ENCODE measurements around the gene GOLPH3. TPM values are rescaled to one million over a fixed set of nuclear protein-coding genes. Genes with fewer than 3 reads are reported as not detected.

GOLPH3 gene
- total and polyA plus RNA-seq, 2 experiments from 2014 or later: 68.5 to 96.1 TPM

DNA sequence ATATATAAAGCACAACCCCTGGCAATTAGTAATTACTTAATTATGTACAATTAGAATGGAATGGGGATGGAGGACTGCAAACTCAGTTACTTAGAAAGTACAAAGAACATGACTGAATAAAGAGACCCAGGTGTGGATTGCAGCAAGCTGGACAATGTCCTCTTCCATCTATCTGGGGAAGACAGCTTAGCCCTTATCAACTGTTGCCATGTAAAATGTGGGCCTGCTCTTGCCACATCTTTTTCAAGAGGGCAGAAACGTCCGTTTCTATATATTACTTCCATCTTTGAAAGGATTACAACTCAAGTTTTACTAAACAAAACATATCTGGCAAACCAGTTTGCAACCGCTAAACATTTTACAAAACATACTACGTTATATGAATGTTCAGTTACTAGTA is 26.2 kb downstream of the GOLPH3 start (continued):
- TF ChIP-seq, protein P1, sequence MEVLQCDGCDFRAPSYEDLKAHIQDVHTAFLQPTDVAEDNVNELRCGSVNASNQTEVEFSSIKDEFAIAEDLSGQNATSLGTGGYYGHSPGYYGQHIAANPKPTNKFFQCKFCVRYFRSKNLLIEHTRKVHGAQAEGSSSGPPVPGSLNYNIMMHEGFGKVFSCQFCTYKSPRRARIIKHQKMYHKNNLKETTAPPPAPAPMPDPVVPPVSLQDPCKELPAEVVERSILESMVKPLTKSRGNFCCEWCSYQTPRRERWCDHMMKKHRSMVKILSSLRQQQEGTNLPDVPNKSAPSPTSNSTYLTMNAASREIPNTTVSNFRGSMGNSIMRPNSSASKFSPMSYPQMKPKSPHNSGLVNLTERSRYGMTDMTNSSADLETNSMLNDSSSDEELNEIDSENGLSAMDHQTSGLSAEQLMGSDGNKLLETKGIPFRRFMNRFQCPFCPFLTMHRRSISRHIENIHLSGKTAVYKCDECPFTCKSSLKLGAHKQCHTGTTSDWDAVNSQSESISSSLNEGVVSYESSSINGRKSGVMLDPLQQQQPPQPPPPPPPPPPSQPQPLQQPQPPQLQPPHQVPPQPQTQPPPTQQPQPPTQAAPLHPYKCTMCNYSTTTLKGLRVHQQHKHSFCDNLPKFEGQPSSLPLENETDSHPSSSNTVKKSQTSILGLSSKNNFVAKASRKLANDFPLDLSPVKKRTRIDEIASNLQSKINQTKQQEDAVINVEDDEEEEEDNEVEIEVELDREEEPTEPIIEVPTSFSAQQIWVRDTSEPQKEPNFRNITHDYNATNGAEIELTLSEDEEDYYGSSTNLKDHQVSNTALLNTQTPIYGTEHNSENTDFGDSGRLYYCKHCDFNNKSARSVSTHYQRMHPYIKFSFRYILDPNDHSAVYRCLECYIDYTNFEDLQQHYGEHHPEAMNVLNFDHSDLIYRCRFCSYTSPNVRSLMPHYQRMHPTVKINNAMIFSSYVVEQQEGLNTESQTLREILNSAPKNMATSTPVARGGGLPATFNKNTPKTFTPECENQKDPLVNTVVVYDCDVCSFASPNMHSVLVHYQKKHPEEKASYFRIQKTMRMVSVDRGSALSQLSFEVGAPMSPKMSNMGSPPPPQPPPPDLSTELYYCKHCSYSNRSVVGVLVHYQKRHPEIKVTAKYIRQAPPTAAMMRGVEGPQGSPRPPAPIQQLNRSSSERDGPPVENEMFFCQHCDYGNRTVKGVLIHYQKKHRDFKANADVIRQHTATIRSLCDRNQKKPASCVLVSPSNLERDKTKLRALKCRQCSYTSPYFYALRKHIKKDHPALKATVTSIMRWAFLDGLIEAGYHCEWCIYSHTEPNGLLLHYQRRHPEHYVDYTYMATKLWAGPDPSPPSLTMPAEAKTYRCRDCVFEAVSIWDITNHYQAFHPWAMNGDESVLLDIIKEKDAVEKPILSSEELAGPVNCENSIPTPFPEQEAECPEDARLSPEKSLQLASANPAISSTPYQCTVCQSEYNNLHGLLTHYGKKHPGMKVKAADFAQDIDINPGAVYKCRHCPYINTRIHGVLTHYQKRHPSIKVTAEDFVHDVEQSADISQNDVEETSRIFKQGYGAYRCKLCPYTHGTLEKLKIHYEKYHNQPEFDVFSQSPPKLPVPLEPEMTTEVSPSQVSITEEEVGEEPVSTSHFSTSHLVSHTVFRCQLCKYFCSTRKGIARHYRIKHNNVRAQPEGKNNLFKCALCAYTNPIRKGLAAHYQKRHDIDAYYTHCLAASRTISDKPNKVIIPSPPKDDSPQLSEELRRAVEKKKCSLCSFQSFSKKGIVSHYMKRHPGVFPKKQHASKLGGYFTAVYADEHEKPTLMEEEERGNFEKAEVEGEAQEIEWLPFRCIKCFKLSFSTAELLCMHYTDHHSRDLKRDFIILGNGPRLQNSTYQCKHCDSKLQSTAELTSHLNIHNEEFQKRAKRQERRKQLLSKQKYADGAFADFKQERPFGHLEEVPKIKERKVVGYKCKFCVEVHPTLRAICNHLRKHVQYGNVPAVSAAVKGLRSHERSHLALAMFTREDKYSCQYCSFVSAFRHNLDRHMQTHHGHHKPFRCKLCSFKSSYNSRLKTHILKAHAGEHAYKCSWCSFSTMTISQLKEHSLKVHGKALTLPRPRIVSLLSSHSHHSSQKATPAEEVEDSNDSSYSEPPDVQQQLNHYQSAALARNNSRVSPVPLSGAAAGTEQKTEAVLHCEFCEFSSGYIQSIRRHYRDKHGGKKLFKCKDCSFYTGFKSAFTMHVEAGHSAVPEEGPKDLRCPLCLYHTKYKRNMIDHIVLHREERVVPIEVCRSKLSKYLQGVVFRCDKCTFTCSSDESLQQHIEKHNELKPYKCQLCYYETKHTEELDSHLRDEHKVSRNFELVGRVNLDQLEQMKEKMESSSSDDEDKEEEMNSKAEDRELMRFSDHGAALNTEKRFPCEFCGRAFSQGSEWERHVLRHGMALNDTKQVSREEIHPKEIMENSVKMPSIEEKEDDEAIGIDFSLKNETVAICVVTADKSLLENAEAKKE (CRISPR knock-in tag; IDR thresholded peaks at IDR 0.05): no peak
- no peak for TF ChIP-seq EZH2phosphoT487 (IDR thresholded peaks at IDR 0.05; ENCODE audit: unreplicated experiment)

DNA sequence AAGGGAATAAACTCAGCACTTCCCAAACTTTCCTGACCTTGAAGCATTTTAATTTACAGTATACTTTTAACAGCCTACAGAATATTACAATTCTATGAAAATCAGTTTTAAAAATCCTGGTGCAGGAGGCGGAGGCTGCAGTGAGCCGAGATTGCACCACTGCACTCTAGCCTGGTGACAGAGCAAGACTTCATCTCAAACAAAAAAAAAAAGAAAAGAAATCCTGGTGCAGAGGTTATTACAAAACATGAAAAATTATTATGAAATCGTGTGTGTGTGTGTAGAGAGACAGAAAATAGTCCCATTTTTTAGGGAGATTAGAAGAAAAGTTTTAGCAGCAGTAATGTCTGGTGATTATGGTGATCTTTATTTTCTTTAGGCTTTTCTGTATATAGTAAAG is 26.9 kb downstream of the GOLPH3 start:
- Histone ChIP-seq H3K4me3 (no peak overlapping the region), H4K20me1 (replicated peaks; ENCODE audit: insufficient read depth) (peaks cover 60% of the 10 kb centered on the region; the same call in 1 of the 2 replicates), H3K27ac (ENCODE audit: low read depth) (no peak overlapping the region), H3K9me2 (ENCODE audit: insufficient read depth) (no peaks in the 10 kb centered on the region), H3K36me3 (ENCODE audit: insufficient read depth) (0 out of 2 replicates have a peak, but pooled peaks cover 4% of the 10 kb centered on the region), H3K79me2 (replicated peaks; ENCODE audit: insufficient read depth) (peaks cover 93% of the 10 kb centered on the region), H3K4me1 (ENCODE audit: insufficient read depth) (no peaks in the 10 kb centered on the region), H3K27me3 (ENCODE audit: insufficient read depth) (no peaks in the 10 kb centered on the region), H2AFZ (no peak overlapping the region), H3K4me2 (no peak overlapping the region), H3F3A (replicated peaks; ENCODE audit: low read depth) (no peaks in the 10 kb centered on the region; the same call in 1 of the 2 replicates)
- ATAC-seq: no peak
- Mint-ChIP-seq H3K4me1 (no peaks in the 10 kb centered on the region; the same call in 1 of the 3 replicates), H3K27me3 (ENCODE audit: insufficient read depth, low read depth, poor library complexity) (no peaks in the 10 kb centered on the region), H3K36me3 (ENCODE audit: low read depth) (peaks cover 34% of the 10 kb centered on the region), H3K27ac (peak overlapping the region; percentile 22; the same call in 1 of the 2 replicates), H3K9me3 (peaks cover 7% of the 10 kb centered on the region; the same call in 2 of the 3 replicates), H3K4me3 (no peak overlapping the region)
- no peak for DNase-seq (ENCODE audit: low spot score)
- TF ChIP-seq STAT1 (IDR thresholded peaks at IDR 0.05; ENCODE audit: unreplicated experiment) (no peak), CREB1 (CRISPR knock-in tag; IDR thresholded peaks at IDR 0.05; ENCODE audit: low read depth) (no peak), NANOG (IDR thresholded peaks at IDR 0.05; ENCODE audit: borderline replicate concordance) (no peak), POLR2AphosphoS5 (IDR thresholded peaks at IDR 0.05; ENCODE audit: low read depth) (no peak), EZH2phosphoT487 (IDR thresholded peaks at IDR 0.05; ENCODE audit: unreplicated experiment) (no peak)
- TF ChIP-seq, protein P1 (CRISPR knock-in tag; IDR thresholded peaks at IDR 0.05): no peak
- TF ChIP-seq, protein P2, sequence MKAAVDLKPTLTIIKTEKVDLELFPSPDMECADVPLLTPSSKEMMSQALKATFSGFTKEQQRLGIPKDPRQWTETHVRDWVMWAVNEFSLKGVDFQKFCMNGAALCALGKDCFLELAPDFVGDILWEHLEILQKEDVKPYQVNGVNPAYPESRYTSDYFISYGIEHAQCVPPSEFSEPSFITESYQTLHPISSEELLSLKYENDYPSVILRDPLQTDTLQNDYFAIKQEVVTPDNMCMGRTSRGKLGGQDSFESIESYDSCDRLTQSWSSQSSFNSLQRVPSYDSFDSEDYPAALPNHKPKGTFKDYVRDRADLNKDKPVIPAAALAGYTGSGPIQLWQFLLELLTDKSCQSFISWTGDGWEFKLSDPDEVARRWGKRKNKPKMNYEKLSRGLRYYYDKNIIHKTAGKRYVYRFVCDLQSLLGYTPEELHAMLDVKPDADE (IDR thresholded peaks at IDR 0.05): no peak

Data from GM23338 (cell line).